ENCODE results near the gene TENT4B.

The TENT4B gene

DNA sequence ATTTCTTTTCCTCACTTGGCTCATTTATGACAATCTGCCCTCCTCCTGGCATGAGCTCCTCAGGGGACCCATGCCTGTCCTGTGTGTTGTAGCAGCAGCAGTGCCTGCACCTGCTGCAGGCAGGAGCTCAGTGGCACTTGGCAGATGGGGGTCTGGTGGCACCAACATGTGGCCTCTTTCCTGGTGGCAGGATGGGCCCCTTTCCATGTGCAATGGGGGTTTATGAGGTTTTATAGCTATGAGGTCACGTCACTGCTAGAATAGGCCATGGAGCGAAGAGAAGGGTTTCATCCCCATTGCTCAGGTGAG is 120.2 kb downstream of the TENT4B start:
- no peak for DNase-seq
- H3K36me3 Mint-ChIP-seq = peaks cover 59% of the 10 kb centered on the region
- H3K27me3 Mint-ChIP-seq = no peaks in the 10 kb centered on the region
- peak overlapping the region; percentile 83 for H3K4me3 Mint-ChIP-seq
- H3K9me3 Mint-ChIP-seq = no peaks in the 10 kb centered on the region
- H3K4me1 Mint-ChIP-seq = peaks cover 99% of the 10 kb centered on the region
- H3K27ac Mint-ChIP-seq = peak overlapping the region; percentile 99
- CTCF ChIA-PET = interaction anchor here (1.0 to 2.8 kb wide), 4 partner anchors 7 to 54 kb away, joined by 3 to 18 read pairs (median 4); partner anchors contain the start of gene ADCY7

DNA sequence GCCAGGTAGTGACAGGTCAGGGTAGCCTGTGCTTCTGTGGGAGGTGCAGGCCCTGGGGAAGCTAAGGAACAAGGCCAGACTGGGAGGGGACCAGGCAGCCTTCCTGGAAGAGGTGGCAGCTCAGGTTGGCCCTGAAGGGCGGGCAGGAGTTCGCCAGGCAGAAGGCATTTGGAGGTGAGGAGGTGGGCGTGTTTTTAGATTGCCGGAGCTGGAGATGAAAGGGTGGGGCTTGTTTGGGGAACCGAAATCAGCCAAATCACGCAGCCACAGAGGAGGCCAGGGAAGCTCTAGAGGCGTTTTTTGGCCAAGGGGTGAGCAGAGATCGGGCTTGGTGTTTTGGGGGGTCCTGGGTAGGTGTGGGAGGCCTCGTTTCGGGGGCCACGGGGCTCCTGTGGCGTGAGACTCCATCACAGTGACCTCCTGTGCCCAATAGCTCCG is 120.8 kb downstream of the TENT4B start:
- H3K27ac Mint-ChIP-seq = peak overlapping the region; percentile 99
- H3K4me1 Mint-ChIP-seq = peaks cover 99% of the 10 kb centered on the region
- H3K9me3 Mint-ChIP-seq = no peaks in the 10 kb centered on the region
- H3K36me3 Mint-ChIP-seq = peaks cover 62% of the 10 kb centered on the region
- CTCF ChIA-PET = interaction anchor here (1.2 to 2.8 kb wide), 5 partner anchors 8 to 83 kb away, joined by 3 to 18 read pairs (median 4); partner anchors contain the start of gene ADCY7
- no peaks in the 10 kb centered on the region for H3K27me3 Mint-ChIP-seq
- H3K4me3 Mint-ChIP-seq = peak overlapping the region; percentile 83
- DNase-seq = peak; percentile 70

DNA sequence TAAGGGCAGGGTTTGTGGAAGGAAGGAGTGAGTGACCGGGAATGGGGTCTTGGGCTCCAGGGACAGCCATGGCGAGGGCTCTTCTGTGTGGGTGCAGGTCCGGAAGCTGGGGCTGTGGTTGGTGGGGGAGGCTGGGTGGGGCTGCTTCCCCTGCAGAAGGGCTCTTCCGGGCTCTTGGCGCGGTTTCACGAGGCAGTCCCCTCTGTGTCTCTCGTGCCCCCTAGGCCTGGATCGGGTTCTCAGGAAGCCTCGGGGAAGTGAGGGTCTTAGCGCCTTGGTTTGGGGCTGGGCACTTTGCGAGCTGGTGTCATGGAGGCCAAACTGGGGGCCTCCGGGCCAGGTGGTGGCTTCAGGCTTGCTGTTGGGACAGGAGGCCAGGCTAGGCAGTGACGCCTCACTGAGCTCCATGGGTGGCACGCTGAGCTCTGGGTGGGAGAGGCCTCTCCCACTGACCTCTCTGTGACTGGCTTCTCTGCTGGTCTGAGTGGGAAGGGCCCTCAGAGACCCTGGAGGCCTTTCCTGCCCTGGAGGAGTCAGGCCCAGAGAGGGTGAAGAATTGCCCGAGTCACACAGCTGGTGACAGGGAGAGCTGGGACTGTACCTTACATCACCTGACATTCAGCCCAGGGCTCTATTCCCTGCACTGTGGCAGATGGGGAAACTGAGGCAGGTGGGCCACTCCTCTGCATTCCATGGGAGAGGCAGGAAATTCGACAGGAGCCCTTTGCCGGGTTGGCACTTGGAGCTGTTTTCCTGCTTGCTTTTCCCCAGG is 121.4 kb downstream of the TENT4B start:
- H3K36me3 Mint-ChIP-seq = peaks cover 61% of the 10 kb centered on the region
- no peaks in the 10 kb centered on the region for H3K27me3 Mint-ChIP-seq
- peak overlapping the region; percentile 83 for H3K4me3 Mint-ChIP-seq
- peak; percentile 71 for DNase-seq
- H3K4me1 Mint-ChIP-seq = peaks cover 99% of the 10 kb centered on the region
- no peaks in the 10 kb centered on the region for H3K9me3 Mint-ChIP-seq
- CTCF ChIA-PET = interaction anchor here (1.1 to 2.8 kb wide), 9 partner anchors 9 to 250 kb away, joined by 3 to 18 read pairs (median 4); partner anchors contain the start of genes ADCY7 and CNEP1R1
- H3K27ac Mint-ChIP-seq = peak overlapping the region; percentile 99

DNA sequence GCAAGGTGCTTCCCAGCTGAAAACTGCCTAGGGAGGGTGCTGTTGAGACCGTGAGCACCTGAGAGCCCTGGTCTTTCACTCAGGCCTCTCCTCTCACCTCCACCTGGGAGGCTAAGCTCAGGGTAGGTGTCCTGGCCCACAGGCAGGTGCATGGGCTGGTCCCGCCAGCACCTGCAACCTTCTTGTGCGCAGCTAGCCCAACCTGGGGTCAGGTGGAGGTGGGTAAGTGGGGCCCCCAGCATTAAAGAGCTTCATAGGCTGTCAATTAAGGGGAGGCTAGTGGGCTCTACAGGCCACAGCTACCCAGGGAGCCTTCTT is 122.0 kb downstream of the TENT4B start:
- Mint-ChIP-seq H3K4me3 (peak overlapping the region; percentile 83), H3K36me3 (peaks cover 61% of the 10 kb centered on the region), H3K4me1 (peaks cover 99% of the 10 kb centered on the region), H3K27me3 (no peaks in the 10 kb centered on the region), H3K27ac (peak overlapping the region; percentile 99), H3K9me3 (no peaks in the 10 kb centered on the region)
- DNase-seq = no peak
- CTCF ChIA-PET = interaction anchor here (1.1 to 2.8 kb wide), 8 partner anchors 9 to 250 kb away, joined by 3 to 18 read pairs (median 4); partner anchors contain the start of genes ADCY7 and CNEP1R1

DNA sequence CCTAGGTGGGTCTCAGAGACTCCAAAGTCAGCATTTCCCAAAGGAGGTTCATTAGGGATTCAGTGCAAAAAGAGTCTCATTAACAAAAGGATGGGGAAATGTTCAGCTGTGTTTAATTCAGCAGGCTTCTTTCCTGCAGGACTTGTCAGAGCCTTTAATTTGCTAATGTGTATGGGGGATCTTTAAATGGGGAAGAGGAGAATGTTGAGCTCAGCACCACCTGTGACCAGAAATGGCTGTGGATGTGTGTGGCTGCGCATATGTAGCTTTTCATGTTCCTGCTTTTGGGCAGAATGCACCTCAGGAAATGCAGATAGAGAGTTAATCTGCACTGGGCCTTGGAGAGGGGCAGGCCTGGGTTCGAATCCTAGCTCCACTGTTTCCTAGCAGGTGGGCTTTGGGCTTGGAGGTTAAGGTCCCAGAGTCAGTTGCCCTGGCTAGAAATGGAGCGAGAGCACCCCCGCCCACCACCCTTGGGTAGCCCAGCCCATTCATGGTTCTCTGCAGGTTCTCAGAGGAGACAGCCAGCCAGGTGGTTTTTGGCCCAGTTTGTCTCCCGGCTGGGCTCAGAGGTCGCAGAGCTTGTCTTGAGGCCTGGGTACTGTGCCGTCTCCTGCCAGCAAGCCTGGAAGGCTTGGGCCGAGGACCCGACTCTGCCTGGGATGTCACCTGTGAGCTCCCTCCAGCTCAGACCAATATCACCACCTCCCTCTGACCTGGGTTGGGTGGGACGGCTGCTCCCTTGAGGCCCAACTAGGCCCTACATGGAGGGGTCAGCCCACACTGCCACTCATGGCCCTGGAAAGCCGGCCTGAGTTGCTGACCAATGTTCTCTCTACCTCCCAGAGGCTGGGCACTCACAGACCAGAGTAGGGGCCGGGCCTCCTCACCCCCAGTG is 122.6 kb downstream of the TENT4B start:
- Mint-ChIP-seq H3K27ac (peak overlapping the region; percentile 99), H3K4me1 (peaks cover 99% of the 10 kb centered on the region), H3K27me3 (no peaks in the 10 kb centered on the region), H3K4me3 (peak overlapping the region; percentile 83), H3K36me3 (peaks cover 62% of the 10 kb centered on the region), H3K9me3 (no peaks in the 10 kb centered on the region)
- CTCF ChIA-PET = interaction anchor here (0.6 to 2.8 kb wide), 9 partner anchors 10 to 251 kb away, joined by 3 to 18 read pairs (median 4); partner anchors contain the start of genes ADCY7 and CNEP1R1
- DNase-seq = no peak

DNA sequence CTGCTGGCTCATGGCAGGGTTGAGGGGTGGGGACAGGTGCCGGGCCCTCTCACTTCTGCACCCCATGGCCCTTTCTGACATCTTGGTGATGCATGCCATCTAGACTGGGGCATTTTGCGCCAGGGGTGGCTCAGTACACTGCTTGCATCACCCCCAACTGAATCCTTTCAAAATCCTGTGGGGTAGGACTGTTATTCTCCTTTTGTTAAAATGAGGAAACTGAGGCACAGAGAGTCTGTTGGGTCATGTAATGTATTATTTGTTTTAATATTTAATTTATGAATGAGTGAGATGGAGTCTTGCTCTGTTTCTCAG is 123.2 kb downstream of the TENT4B start:
- peaks cover 99% of the 10 kb centered on the region for H3K4me1 Mint-ChIP-seq
- CTCF ChIA-PET = interaction anchor here (0.6 to 1.6 kb wide), 2 partner anchors 25 to 38 kb away, joined by 3 read pairs; no protein-coding TSS in a partner anchor
- peak overlapping the region; percentile 10 for H3K4me3 Mint-ChIP-seq

DNA sequence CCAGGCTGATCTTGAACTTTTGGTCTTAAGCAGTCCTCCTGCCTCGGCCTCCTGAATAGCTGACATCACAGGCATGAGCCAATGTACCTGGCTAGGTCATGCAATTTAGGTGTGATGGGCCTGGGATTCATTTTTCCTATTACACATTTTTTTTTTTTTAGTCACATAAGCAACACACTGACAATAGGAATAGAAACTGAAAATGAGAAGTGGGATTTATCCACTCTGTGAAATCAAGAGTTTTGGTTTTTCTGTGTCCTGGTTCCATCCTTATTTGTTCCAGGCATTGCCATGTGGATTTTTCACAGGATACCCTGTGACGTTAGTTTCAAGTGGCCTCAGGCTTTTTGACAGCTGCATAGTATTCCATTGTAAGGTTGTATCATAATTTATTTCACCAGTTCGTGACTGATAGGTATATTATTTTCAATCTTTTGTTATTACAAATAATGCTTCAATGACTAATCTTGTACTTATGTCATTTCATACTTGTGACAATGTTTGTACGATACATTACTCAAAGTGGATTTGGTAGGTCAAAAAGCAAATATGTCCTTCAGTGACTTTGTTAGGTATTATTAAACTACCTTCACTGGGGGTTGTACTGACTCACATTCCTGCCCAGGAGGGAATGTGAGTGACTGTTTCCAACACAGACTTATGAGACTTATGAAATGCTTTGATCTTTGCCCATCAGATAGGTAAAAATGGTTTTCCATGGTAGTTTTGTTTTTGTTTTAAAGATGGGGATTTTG is 123.9 kb downstream of the TENT4B start:
- DNase-seq = no peak
- CTCF ChIA-PET = interaction anchor here (0.7 to 1.6 kb wide), 3 partner anchors 8 to 26 kb away, joined by 3 to 4 read pairs (median 3); no protein-coding TSS in a partner anchor
- Mint-ChIP-seq H3K27ac (peak overlapping the region; percentile 86), H3K4me3 (peak overlapping the region; percentile 27), H3K4me1 (peaks cover 99% of the 10 kb centered on the region), H3K27me3 (no peaks in the 10 kb centered on the region), H3K36me3 (peaks cover 53% of the 10 kb centered on the region), H3K9me3 (no peaks in the 10 kb centered on the region)

More for the DNA sequence above, 123.2 kb downstream of the TENT4B start:
- Mint-ChIP-seq H3K36me3 (peaks cover 57% of the 10 kb centered on the region), H3K27me3 (no peaks in the 10 kb centered on the region), H3K9me3 (no peaks in the 10 kb centered on the region), H3K27ac (peak overlapping the region; percentile 86)
- no peak for DNase-seq

DNA sequence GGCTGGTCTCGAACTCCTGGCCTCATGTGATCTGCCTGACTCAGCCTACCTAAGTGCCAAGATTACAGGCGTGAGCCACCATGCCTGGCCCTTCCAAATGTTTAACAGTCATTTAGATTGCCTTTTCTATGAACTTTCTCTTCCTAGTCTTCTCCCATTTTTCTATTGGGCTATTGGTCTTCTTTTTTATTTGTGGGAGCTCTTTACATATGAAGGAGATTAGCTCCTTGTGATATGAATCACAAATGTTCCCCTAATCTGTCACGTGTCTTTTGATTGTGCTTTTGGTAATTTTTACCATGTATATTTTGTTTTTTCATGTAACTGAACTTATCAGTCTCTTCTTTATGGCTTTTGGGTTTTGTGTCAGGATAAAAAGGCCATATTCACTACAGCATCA is 125.1 kb downstream of the TENT4B start:
- Mint-ChIP-seq H3K4me3 (peak overlapping the region; percentile 27), H3K36me3 (peaks cover 55% of the 10 kb centered on the region), H3K4me1 (peaks cover 99% of the 10 kb centered on the region), H3K9me3 (no peaks in the 10 kb centered on the region), H3K27ac (peak overlapping the region; percentile 86), H3K27me3 (no peaks in the 10 kb centered on the region)
- CTCF ChIA-PET = interaction anchor here (0.6 to 1.3 kb wide), 5 partner anchors 10 to 399 kb away, joined by 3 to 4 read pairs (median 4); partner anchors contain the start of gene CNEP1R1
- no peak for DNase-seq

DNA sequence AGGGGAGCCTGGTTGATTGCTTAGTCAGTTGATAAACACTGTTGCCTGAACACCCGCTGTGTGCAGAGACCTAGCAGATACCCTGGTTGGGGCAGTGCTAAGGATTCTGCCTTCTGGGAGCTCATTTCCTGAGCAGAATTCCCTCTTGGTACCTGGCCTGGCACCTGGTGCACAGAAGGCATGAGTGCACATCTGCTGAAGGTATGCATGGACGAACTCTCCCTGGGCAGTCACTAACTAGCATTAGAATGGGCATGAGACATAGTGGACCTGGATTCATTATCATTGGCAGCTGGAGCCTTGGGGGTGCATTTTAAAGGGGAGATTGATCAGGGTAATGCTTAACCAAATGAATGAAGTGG is 126.4 kb downstream of the TENT4B start:
- Mint-ChIP-seq H3K4me3 (no peak overlapping the region), H3K27me3 (no peaks in the 10 kb centered on the region), H3K9me3 (no peaks in the 10 kb centered on the region), H3K4me1 (peaks cover 99% of the 10 kb centered on the region), H3K36me3 (peaks cover 57% of the 10 kb centered on the region), H3K27ac (peak overlapping the region; percentile 4)
- no peak for DNase-seq
- CTCF ChIA-PET = interaction anchor here (1.0 to 1.3 kb wide), 2 partner anchors 64 to 75 kb away, joined by 3 to 5 read pairs; no protein-coding TSS in a partner anchor

DNA sequence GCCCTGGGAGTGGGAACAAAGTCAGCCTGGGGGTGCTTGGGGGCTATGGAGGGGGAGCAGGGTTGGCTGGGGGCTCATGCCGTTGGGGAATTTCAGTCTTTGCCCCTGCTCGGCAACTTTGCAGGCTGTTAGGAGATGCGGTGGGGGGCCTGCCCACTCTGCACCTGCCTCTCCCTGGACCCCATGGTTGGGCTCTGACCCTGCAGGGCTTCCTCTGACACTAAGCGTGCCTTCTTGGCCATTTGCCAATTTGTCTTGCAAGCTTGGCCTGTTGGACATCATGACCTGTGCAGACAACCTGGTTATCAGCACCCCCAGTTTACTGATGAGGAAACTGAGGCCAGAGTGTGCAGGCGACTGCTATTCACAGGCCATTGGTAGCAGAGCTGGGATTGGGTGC is 127.8 kb downstream of the TENT4B start:
- H3K36me3 Mint-ChIP-seq = peaks cover 62% of the 10 kb centered on the region
- peaks cover 2% of the 10 kb centered on the region for H3K9me3 Mint-ChIP-seq
- H3K27me3 Mint-ChIP-seq = no peaks in the 10 kb centered on the region
- H3K27ac Mint-ChIP-seq = no peak overlapping the region
- no peak overlapping the region for H3K4me3 Mint-ChIP-seq
- H3K4me1 Mint-ChIP-seq = peaks cover 97% of the 10 kb centered on the region
- no peak for DNase-seq
- CTCF ChIA-PET = interaction anchor here (1.0 kb wide), 1 partner anchor 14 kb away, joined by 3 read pairs; the partner anchor contains the start of gene ADCY7
